Left ventricle myocardium inferior (tissue), 1 donor: Measurements from ENCODE around the gene ZCCHC13. TPM values are rescaled to one million over a fixed set of nuclear protein-coding genes. Genes with fewer than 3 reads are reported as not detected.
"Not testable (repeated sequence)": the region's sequence is repeated elsewhere in the genome, so short reads cannot be mapped to it uniquely, and the experiment has no call there.

Experiments used
- DNase-seq: peaks from one replicate; pipeline ENCODE4 v3.0.0-alpha.2; 2020
- H3K27ac ChIP-seq: fragments of 200-600 bp; replicated peaks from 2 replicates; pipeline ENCODE4 v1.8.0; 2021
- H3K27me3 ChIP-seq: fragments of 200-600 bp; 2 replicates; pipeline ENCODE4 v1.8.0; 2021; ENCODE audit warnings: low read depth
- H3K36me3 ChIP-seq: fragments of 200-600 bp; 2 replicates; pipeline ENCODE4 v1.8.0; 2021
- H3K4me1 ChIP-seq: fragments of 200-600 bp; 2 replicates; pipeline ENCODE4 v1.8.0; 2021
- H3K4me3 ChIP-seq: fragments of 200-600 bp; 2 replicates; pipeline ENCODE4 v1.8.0; 2021; ENCODE audit warnings: mild to moderate bottlenecking, moderate library complexity
- H3K9me3 ChIP-seq: fragments of 200-600 bp; replicated peaks from 2 replicates; pipeline ENCODE4 v1.8.0; 2021
- intact Hi-C: fragments of 100-400 bp; cut with micrococcal nuclease; formaldehyde crosslinking; loops from one replicate; pipeline ENCODE4 v1.11.0; 2022
- long read RNA-seq: library from polyadenylated mRNA; unstranded; transcript quantifications from one replicate; pipeline ENCODE4 v2.0.0, GENCODE V29; 2021
- total RNA-seq: library from RNA; stranded (reverse); fragmentation: NEBNext Ultra II Directional; extraction: Animal tissue kit (Norgen Biotek cat#: 25700); gene quantifications from one replicate; pipeline ENCODE4 v1.2.1, GENCODE V29; 2021
- TF ChIP-seq, protein P1 (sequence below): fragments of 200-600 bp; IDR thresholded peaks from 2 replicates; pipeline ENCODE4 v1.8.0; 2021; ENCODE audit warnings: antibody characterized with exemption, mild to moderate bottlenecking, borderline replicate concordance
- donor health status: DM: no; HTN: yes; CAD: no; lungs with severe emphysema.

Gene ZCCHC13
- total RNA-seq, result not detected
- long read RNA-seq, result 0 reads

- no peaks in the 10 kb centered on the region for H3K36me3 ChIP-seq
- H3K4me1 ChIP-seq, result no peaks in the 10 kb centered on the region
- no peak within 1 kb of the TSS for H3K4me3 ChIP-seq
- H3K27me3 ChIP-seq, result no peaks in the 10 kb centered on the region
- H3K27ac ChIP-seq, result no peak within 1 kb of the TSS
- DNase-seq, result no peak
- intact Hi-C loops, result no loop called here
- H3K9me3 ChIP-seq, result no peaks in the 10 kb centered on the region
- TF ChIP-seq, protein P1, sequence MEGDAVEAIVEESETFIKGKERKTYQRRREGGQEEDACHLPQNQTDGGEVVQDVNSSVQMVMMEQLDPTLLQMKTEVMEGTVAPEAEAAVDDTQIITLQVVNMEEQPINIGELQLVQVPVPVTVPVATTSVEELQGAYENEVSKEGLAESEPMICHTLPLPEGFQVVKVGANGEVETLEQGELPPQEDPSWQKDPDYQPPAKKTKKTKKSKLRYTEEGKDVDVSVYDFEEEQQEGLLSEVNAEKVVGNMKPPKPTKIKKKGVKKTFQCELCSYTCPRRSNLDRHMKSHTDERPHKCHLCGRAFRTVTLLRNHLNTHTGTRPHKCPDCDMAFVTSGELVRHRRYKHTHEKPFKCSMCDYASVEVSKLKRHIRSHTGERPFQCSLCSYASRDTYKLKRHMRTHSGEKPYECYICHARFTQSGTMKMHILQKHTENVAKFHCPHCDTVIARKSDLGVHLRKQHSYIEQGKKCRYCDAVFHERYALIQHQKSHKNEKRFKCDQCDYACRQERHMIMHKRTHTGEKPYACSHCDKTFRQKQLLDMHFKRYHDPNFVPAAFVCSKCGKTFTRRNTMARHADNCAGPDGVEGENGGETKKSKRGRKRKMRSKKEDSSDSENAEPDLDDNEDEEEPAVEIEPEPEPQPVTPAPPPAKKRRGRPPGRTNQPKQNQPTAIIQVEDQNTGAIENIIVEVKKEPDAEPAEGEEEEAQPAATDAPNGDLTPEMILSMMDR, result no peak
Observed at GRCh38 chrX:74304016-74304415, at the start of gene ZCCHC13. Gene ZCCHC13 (plus strand): TSS chrX:74304180. CDS start chrX:74304267, 87 bp downstream.

DNA sequence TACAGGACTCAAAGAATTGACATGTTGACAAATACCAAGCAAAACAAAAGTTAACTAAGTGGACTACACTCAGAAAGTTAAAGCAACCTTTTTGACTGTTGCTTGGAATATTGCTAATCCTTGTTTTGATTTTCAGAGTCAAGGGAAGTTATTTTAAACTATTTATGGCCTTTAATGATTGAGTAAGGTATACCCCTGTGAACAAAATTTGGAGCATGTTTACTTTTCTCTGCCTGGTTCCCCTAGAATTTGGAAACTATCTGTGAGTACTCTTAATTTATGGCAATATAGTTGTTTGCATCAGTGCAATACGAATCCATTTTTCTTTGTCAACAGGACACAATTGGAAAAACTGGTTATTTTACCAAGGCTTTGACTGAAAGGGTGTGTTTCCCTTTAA, 45.9 kb upstream of the ZCCHC13 start:
- H3K4me3 ChIP-seq, H3K4me1 ChIP-seq, intact Hi-C loops, H3K27me3 ChIP-seq, H3K9me3 ChIP-seq, DNase-seq, H3K27ac ChIP-seq: not testable (repeated sequence)
- H3K36me3 ChIP-seq, result peaks cover 21% of the 10 kb centered on the region

DNA sequence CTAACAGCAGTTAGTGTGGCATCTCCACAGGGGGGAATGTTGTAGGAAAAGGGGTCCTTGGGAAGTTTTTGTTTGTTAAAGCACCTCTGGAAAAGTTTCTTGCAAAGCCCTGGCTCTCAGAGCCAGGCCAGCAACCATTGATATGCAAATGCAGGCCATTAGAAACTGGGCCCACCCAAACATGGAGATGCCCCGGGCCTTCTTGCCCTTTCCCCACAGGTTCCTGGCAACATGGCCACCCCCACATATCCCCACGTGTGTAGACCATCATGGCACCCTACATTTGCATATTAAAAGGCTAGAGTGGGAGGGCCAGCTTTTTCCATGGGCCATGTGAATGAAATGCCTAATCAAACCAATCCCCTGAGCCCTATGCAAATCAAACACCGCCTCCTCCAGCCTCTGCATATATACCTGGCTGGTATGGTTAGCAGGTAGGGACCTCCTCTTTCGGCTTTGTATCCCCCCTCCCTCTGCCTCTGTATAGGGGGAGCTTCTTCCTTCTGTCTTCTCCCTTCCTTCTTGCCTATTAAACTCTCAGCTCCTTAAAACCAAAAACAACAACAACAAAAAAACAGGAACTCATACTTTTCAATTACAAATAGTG, 44.0 kb upstream of the ZCCHC13 start:
- Histone ChIP-seq H3K9me3 (no peaks in the 10 kb centered on the region), H3K36me3 (peaks cover 21% of the 10 kb centered on the region), H3K27me3 (no peaks in the 10 kb centered on the region), H3K4me3 (no peak overlapping the region), H3K27ac (no peak overlapping the region), H3K4me1 (no peaks in the 10 kb centered on the region)
- intact Hi-C loops, result no loop called here
- TF ChIP-seq, protein P1, result no peak
- DNase-seq, result no peak

DNA sequence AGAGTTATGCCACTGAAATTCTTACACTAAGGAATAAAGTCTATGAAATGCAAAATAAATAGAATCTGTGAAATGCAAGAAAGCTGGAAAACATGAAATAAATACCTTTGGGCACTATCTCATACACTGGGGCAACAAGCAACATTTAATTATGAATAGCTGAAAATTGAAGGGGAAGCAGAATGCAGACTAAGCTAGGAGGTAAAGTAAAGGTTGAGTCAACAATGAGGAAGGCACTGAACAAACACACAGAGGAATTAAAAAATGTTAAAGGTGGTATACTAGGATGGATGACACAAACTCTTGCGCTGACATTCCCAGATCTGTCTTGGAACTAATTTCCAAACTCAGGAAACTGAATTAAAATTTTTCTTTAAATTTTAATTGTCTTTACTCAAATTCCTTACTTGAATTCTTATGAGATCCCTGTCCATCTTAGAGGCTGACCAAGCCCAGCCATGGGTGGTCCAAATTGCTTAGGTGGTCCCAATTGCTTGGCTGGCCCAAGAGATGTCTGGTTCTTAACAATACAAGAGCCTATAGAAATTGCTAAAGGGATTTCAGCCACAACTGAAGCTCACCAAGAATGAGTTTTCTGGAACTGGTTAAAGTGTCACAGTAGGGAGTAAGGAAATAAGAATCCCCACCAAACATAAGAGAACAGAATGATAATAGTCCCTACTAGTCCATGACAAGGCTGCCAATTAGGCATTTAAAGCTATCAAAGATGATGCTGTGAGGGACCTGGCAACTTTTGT, 41.3 kb upstream of the ZCCHC13 start:
- TF ChIP-seq, protein P1, result no peak
- DNase-seq, result no peak
- intact Hi-C loops, result no loop called here
- Histone ChIP-seq H3K4me1 (no peaks in the 10 kb centered on the region), H3K9me3 (no peaks in the 10 kb centered on the region), H3K36me3 (peaks cover 21% of the 10 kb centered on the region), H3K27ac (no peak overlapping the region), H3K4me3 (no peak overlapping the region), H3K27me3 (no peaks in the 10 kb centered on the region)

DNA sequence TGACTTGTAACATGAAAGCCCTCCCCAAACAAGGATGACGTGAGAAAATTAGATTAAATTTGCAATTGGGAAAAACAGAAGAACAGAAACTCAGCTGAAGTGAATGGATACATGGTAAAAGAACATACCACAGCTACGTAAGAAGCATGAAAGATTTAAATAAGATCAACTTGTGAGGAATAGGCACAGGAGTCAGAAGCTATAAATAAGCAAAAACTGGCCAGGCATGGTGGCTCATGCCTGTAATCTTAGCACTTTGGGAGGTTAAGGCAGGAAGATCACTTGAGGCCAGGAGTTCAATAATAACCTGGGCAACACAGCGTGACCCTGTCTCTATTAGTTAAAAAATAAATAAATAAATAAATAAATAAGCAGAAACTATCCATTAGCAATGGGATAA, 33.6 kb upstream of the ZCCHC13 start:
- TF ChIP-seq, protein P1, result no peak
- intact Hi-C loops, result no loop called here
- peaks cover 21% of the 10 kb centered on the region for H3K36me3 ChIP-seq

GRCh38 chrX:74272230-74272629, 31.8 kb upstream of the ZCCHC13 start:
- Histone ChIP-seq H3K9me3 (no peaks in the 10 kb centered on the region), H3K27me3 (no peaks in the 10 kb centered on the region), H3K4me3 (no peak overlapping the region), H3K27ac (no peak overlapping the region), H3K4me1 (no peaks in the 10 kb centered on the region), H3K36me3 (peaks cover 36% of the 10 kb centered on the region)
- no peak for DNase-seq
- TF ChIP-seq, protein P1, result no peak
- intact Hi-C loops, result no loop called here

More for the DNA sequence above, 33.6 kb upstream of the ZCCHC13 start:
- Histone ChIP-seq H3K27ac (no peak overlapping the region), H3K9me3 (no peaks in the 10 kb centered on the region), H3K27me3 (no peaks in the 10 kb centered on the region), H3K4me1 (no peaks in the 10 kb centered on the region), H3K4me3 (no peak overlapping the region)
- DNase-seq, result no peak
